Stimulated activated CD4-positive, alpha-beta T cell treated with anti-CD3 and anti-CD28 coated beads, Interleukin-1b, Interleukin-23, amount 100 ng/mL, for 4 hours (primary cell): ENCODE data around the gene PCBP3.
A peak's percentile ranks its signal among the peaks of the same experiment; 100 is the strongest.
"Not testable (repeated sequence)": the region's sequence is repeated elsewhere in the genome, so short reads cannot be mapped to it uniquely, and the experiment has no call there.

Experiments
- DNase-seq, 2 donors: peaks; one replicate each; pipeline ENCODE4 v3.0.0-alpha.2; 2020; ENCODE audit warnings: low read depth in 2 of 2

The PCBP3 gene

DNA sequence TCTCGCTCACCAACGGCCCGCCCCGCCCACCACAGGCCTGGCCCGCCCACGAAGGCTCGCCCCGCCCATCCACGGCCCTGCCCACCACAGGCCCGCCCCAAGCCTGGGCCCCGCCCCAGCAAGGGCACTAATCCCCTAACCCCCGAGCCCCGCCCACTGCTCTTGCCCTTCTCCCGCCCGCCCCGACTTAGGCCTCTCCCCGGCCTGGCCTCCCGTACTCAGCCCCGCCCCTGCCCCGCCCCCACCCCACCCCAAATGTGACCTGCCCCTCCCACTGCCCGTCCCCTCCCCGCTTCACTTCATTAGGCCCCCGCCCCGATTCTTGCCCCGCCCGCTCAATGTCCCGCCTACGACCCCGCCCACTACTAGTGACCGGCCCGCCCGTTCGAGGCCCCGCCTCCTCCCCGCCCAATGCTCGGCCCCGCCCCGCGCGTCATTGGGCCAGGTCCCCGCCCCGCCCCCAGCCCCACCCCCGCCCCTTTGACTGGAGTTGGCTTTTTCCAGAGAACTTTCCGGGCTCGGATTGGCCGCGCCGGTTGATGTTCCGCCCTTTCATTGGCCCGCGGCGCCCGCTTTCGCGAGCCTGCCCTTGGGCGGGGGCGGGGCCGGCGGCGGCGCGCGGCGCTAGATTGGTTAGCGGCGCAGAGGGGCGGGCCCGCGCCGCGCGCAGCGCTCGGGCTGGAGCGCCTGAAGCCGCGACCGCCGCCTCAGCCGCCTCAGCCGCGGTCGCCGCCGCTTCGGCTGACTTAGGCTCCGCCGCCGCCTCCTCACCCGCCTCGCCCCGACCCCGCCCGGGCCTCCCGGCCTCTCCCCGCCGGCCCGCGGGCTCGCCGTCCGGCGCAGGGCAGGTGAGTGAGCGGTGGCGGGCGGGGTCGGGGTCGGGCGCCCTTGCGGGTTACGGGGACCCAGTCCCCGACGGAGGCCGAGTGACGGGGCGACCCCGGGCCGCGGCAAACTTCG, at the start of gene PCBP3:
Gene PCBP3, plus strand, starts transcription at position 705 of the 960 bp plus-strand sequence. CDS start 206,361 bp downstream, outside the sequence.
- peak; percentile 95 to 99 for DNase-seq

DNA sequence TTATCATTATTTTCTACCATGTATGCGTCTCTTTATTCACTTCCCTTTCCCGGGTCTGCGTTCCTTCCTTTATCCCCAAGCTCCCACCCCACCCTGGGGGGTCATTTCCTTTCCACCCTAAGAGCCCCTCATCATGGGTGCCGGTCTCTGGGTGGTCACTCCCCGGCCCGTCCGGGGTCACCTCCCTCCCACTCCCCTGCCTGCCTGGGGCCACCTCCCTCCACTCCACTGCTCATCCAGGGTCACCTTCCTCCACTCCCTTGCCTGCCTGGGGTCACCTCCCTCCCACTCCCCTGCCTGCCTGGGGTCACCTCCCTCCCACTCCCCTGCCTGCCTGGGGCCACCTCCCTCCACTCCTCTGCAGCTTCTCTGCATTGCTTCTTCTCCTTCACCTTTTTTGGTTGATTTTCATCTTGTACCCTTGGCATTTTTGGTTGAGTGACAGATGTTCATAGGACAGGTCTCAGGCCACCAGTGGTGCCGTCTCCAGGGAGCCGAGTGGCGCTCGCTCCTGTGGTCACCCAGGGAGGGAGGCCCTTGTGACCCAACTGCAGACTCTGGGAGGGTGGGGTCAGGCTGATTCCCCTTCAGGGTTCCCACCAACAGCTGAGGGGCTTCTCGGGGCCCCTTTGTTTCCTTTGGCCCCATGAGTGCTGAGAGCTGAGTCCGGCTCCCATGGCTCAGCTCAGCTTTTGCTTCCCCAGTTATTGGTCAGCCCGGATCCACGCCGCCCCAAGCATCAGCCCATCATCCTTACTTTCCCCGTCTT, 48.6 kb upstream of the PCBP3 start:
- no peak for DNase-seq

DNA sequence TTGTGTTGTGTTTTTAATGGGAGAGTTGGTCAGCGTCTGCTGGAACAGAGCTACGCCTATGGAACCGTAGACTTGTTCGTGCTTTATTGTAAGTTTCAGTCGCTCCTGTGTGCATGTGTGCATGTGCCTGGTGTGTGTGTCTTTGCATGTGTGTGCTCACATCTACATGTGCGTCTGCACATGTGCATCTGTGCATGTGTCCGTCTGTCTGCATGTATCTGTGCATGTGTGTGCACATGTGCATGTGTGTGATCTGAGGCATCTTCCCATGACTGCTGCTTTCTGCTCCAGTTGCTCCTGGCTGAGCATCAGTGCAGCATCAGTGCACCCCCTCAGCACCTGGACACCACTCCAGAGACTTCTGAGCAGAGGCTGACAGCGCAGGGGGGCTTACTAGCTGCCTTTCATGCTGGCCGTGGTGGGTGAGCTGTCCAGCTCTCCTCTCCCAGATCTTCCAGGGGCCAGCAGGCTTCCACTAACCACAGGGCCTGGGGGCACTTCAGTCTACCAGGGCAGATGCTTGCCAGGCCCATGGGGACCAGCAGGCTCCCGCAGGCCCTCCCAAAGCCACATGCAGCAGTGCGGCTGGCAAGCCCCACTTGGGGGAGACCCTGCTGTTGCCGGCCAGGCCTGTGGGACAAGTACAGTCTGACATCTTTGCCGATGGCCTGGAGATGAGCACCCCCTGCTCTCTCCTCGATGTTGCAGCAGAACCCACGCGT, 47.8 kb upstream of the PCBP3 start:
- no peak for DNase-seq

DNA sequence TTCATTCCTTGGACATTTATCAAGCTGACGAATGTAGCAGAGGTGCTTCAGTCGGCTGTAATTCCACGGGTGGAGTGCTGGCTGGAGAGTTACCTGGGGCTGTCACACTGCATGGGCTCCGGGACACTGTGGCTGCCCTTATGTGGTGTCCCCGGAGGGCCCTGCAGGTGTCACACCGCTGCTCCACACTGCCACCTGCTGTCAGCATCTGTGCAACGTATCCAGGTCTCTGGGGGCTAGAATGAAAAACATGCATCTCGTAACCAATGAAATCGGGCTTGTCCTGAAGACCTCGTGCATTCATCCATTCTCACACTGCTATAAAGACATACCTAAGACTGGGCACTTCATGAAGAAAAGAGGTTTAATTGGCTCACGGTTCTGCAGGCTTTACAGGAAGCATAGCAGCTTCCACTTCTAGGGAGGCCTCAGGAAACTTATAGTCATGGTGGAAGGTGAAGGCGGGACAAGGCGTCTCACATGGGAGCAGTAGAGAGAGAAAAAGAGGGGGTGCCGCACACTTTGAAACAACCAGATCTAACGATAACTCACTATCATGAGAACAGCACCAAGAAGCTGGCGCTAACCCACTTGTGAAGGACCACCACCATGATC, 46.7 kb upstream of the PCBP3 start:
- DNase-seq: peak; percentile 87

DNA sequence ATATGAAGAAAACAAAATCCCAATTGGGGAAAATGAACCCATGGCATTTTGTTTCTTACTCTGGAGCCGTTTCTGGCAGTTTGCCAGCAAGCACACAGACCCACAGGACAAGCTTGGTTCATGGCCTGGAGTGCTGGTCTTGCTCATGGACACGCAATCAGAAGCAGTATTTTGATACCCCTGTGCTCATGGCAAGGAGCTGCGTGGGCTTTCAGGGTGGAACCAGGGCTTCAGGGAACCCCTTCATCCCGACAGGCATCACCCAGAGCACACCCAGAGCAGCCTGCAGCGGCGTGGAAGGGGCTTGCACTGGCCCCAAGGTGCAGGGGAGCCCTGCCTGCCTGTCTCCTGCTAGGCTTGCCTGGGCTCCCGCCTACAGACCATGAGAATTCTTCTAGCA, 45.4 kb upstream of the PCBP3 start:
- no peak for DNase-seq

DNA sequence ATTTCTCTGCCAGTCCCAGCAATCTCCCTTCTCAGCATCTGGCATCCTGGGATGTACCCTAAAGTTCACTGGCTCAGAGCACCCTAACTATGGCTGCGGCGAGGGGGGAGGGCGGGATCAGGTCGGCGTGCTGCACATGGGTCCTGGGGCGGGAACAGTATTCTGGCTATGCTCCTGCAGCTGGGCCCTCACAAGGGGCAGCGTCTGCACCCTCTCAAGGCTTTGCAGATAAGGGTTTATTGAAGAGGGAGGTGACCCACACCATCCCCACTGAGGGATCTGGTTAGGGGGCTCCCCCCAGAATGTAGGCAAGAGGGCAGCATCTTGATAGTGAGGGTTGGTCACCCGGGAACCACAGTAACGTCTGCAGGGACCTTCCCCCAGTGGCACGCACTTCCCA, 44.9 kb upstream of the PCBP3 start:
- DNase-seq: no peak

DNA sequence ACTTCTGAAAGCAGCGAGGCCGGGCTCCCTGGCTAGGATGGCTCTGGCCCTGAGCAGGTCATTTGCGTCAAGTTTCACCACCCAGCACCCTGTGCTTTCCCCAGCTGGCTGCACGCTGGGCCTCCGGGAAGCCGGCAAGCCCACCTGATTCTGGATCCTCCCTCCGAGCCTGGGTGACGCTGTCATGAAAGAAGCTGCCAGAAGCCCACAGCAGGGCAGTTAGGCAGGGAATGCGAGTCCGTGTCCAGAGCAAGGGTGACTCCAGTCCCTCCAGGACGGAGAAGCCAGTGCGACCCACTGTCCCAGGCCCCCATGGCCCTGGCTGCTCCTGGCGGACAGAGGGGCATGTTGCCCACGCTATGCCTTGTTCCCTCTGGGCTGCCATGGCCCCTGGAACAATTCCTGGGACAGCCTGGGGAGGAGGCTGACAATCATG, 44.4 kb upstream of the PCBP3 start:
- no peak for DNase-seq

DNA sequence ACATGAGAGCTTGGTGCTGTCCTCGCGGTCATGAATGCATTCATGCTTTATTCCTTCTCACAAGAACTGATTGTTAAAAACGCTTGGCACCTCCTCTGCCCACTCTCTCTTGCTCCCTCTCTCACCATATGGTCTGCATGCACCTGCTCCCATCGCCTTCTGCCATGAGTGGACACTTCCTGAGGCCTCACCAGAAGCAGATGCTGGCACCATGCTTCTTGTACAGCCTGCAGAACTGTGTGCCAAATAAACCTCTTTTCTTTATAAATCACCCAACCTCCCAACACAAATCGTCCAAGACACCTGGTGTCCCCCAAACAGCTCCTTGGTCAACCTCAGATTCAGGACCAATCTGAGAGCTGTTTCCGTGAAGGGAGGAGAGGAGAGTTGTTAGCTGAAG, 43.3 kb upstream of the PCBP3 start:
- DNase-seq: no peak

DNA sequence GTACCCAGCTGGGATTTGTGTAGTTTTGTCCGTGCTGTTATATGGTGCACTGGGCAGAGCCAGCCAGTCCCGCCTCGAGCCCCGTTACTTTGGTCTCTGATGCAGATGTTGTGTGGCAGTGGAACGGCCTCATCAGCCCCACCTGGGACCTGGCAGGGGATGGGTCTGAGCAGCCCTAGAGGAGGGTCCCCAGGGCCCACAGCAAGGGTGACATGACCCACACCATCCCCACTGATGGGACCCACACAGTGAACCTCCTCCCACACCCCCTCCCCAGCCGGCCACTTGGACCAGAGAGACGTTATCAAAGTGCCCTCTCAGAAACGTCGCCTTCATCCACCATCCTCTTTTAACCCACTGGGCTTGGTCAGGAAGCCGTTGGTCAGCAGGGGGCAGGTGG, 42.0 kb upstream of the PCBP3 start:
- no peak for DNase-seq

DNA sequence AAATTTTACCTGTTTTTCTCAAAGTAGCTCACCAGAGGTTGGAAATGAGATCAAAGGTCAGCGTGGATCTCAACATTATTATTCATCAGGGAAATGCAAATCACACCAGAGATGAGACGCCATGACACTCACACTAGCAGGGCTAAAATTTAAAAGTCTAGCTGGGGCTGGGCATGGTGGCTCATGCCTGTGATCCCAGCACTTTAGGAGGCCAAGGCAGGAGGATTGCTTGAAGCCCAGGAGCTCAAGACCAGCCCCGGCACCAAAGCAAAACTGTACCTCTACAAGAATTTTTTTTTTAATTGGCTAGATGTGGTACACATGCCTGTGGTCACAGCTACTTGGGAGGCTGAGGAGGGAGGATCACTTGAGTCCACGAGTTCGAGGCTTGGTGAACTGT, 41.4 kb upstream of the PCBP3 start:
- DNase-seq: no peak

DNA sequence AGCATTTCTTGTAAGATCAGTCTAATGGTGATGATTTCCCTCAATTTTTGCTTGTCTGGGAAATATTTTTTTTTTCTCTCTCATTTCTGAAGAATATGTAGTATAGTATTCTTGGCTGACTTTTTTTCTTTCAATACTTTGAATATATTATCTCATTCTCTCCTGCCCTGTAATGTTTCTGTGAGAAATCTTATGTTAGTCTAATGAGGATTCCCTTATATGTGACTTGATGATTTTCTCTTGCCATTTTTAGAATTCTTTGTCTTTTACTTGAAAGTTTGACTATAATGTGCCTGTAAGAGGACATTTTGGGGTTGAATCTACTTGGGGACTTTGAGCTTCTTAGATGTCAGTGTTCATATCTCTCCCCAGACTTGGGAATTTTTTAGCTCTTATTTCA, 40.0 kb upstream of the PCBP3 start:
- DNase-seq: no peak

DNA sequence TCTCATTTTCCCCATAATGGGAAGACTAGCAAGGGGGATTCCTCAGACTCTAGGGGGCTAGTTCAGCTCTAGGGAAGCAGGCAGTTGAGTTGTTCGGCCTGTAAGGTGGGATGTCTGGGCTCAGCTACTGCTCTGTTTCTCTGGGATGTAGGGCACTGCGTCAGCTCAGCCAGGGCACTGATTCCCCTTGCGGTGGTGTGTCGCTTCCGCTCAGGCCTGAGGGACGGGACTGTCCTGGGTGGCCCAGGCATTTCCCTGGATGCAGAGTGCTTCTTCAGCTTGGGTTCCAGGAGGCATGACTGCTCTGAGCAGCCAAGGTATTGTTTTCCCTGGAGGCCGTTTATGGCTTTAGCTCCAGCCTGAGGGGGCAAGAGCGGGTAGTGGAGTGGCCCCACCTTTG, 38.8 kb upstream of the PCBP3 start:
- not testable (repeated sequence) for DNase-seq

DNA sequence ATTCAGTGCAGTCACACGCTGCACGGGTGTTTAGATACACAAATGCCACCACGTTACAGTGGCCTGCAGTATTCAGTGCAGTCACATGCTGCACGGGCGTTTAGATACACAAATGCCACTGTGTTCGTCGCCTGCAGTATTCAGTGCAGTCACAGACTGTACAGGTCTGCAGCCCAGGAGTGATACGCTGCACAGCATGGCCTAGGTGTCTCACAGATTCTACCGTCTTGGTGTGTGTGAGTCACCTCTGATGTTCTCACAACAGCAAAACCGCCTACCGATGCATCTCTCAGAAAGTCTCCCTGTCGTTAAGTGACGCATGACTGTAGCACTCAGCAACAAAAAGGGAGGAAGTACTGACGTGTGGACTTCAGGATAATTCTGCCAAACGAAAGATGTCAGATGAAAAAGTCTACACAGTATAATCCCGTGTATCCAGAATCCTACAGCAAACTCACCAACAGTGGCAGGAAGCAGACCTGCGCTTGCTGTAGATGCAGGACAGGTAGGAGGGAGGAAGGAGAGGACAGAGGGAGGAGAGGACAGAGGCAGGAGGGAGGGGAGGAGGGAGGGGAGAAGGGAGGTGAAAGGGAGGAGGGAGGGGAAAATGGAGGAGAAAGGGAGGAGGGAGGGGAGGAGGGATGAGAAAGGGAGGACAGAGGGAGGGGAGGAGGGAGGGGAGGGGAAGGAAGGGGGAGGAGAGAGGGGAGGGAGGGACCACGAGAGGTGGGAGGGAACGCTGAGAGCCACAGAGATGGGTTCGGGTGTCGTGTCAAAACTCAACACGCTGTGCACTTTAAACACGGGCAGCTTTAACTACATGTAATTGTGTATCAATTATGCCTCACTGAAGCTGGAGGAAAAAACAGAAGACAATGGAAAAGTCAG, 36.3 kb upstream of the PCBP3 start:
- DNase-seq: peak in 1 of 2 donors; percentile 62

DNA sequence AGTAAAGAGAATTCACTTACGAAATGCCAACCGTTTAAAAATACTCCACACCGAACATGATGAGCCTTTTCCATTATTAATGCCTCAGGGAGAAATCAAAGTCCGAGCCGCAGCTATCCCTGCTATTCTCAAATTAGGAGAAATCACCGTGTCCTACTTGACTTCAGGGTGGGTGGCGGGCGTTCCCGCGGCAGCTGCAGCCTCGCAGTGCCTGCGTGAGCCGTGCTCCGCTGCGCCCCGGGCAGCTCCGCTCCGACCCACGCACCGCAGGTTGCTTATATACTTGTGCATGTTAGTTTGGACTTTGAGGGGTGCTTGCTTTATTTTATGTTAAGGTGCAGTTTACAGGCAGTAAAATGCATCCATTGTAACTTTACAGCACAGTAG, 35.6 kb upstream of the PCBP3 start:
- no peak for DNase-seq

DNA sequence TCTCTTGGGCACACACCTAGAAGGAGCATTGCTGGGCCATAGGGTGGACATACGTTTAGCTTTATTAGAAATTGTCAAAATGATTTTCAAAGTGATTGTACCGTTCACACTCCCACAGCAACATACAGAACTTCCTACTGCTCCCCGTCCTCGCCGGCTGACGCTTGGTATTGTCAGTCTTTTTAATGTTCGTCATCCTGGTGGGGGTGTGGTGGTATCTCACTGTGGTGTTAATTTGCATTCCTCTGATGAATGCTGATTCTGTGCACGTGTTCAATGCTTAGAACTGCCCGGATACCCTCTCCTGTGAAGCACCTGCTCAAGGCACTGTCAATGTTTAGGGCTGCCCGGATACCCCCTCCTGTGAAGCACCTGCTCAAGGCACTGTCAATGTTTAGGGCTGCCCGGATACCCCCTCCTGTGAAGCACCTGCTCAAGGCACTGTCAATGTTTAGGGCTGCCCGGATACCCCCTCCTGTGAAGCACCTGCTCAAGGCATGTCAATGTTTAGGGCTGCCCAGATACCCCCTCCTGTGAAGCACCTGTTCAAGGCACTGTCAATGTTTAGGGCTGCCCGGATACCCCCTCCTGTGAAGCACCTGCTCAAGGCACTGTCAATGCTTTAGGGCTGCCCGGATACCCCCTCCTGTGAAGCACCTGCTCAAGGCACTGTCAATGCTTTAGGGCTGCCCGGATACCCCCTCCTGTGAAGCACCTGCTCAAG, 34.6 kb upstream of the PCBP3 start:
- DNase-seq: not testable (repeated sequence)

DNA sequence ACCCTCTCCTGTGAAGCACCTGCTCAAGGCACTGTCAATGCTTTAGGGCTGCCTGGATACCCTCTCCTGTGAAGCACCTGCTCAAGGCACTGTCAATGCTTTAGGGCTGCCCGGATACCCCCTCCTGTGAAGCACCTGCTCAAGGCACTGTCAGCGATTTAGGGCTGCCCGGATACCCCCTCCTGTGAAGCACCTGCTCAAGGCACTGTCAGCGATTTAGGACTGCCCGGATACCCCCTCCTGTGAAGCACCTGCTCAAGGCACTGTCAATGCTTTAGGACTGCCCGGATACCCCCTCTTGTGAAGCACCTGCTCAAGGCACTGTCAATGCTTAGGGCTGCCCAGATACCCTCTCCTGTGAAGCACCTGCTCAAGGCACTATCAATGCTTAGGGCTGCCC, 33.9 kb upstream of the PCBP3 start:
- DNase-seq: not testable (repeated sequence)

DNA sequence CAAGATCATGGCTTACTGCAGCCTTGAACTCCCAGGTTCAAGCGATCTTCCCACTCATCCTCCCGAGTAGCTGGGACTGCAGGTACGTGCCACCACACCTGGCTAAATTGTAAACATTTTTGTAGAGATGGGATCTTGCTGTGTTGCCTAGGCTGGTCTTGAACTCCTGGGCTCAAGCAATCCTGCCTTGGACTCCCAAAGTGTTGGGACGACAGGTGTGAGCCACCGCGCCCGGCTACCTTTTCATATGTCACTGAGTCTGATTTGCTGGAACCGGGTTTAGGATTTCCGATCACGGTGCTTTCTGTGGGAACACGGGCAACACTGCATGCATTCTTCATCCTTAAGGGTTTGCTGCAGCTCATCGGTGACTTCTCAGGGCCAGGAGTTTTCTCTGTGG, 32.2 kb upstream of the PCBP3 start:
- DNase-seq: no peak

DNA sequence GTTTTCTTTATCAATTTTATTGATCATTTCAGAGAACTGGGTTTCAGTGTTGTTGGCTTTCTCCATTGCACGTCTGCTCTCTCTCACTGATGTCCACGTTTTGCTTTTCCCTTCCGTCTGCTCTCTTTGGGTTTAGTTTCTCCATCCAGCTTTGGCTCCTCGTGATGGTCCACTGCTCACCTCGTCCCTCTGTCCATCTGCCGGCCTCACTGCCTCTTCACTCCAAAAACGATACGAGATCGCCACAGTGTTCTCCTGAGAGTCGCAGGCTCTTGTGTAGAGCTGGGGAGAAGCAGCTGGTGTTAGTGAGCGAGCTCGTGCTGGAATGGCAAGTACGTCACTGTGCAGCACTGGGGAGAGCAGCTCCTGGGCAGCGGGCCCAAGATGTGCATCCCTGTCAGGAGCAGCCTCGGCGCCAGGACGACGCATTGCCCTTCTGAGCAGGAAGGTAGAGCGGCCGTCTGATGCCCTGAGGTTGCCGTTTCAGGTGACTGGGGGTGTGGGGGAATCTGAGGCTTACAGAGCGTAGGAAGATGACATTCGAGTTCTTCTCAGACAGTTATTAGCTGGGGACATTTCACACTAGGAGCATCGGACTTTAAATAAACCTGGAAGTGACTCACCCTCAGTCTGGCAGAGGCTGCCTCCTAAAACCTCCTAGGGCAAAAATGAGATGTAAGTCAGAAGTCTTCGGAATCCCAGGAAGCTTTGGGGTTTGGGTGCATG, 31.4 kb upstream of the PCBP3 start:
- no peak for DNase-seq

DNA sequence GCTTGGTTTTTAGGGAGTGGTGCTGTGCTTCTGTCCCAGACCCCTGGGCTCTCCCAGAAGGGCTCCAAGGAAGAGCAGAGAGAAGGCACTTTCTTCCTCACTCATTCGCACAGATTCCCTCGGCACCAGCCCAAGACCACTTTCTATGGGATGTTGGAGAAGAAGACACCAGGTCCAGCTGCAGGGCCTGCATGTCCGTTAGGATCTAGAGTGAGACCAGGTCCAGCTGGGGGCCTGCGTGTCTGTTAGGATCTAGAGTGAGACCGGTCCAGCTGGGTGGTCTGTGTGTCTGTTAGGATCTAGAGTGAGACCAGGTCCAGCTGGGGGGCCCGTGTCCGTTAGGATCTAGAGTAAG, 30.9 kb upstream of the PCBP3 start:
- not testable (repeated sequence) for DNase-seq
